ENCODE data around the gene CASP8AP2. TPM values are rescaled to one million over a fixed set of nuclear protein-coding genes. Genes with fewer than 3 reads are reported as not detected.
"Not testable (repeated sequence)": the region's sequence is repeated elsewhere in the genome, so short reads cannot be mapped to it uniquely, and the experiment has no call there.

The CASP8AP2 gene
- total and polyA plus RNA-seq, 2 donors (not counting 1 experiment from before 2014, with no cell fraction given), result 10.8 to 13.4 TPM

- not testable (repeated sequence) for DNase-seq (ENCODE audit: low read depth in 2 of 2); H3K4me3 ChIP-seq (replicated peaks in 1 of 4; ENCODE audit: control extremely low read depth in 1 of 4, insufficient read depth in 1 of 4, low read depth in 3 of 4, low read length in 4 of 4); H3K9ac ChIP-seq (ENCODE audit: insufficient read depth, low read length); H2AFZ ChIP-seq (ENCODE audit: low read length); H3K27me3 ChIP-seq (ENCODE audit: control insufficient read depth, insufficient read depth, low read length); H3K79me2 ChIP-seq (ENCODE audit: control insufficient read depth, insufficient read depth, low read length); H3K4me2 ChIP-seq (ENCODE audit: extremely low read depth, insufficient read depth, low read length); H3K4me1 ChIP-seq (ENCODE audit: control insufficient read depth, extremely low read depth, insufficient read depth, low read length); H3K36me3 ChIP-seq (ENCODE audit: control insufficient read depth, insufficient read depth, low read length); H3K27ac ChIP-seq (ENCODE audit: insufficient read depth, low read length); H3K9me3 ChIP-seq (ENCODE audit: control insufficient read depth, insufficient read depth, low read depth, low read length); H4K20me1 ChIP-seq (ENCODE audit: control insufficient read depth, extremely low read depth, insufficient read depth, low read length)
Observed at GRCh38 chr6:89892577-89892976, 62.9 kb downstream of the CASP8AP2 start.

- Histone ChIP-seq H3K4me1 (ENCODE audit: control insufficient read depth, extremely low read depth, insufficient read depth, low read length) (no peaks in the 10 kb centered on the region), H3K27ac (ENCODE audit: insufficient read depth, low read length) (no peak within 1 kb of the TSS), H3K36me3 (ENCODE audit: control insufficient read depth, insufficient read depth, low read length) (no peaks in the 10 kb centered on the region), H3K9ac (ENCODE audit: insufficient read depth, low read length) (no peak within 1 kb of the TSS), H2AFZ (ENCODE audit: low read length) (no peak within 1 kb of the TSS), H3K9me3 (ENCODE audit: control insufficient read depth, insufficient read depth, low read depth, low read length) (no peaks in the 10 kb centered on the region), H4K20me1 (ENCODE audit: control insufficient read depth, extremely low read depth, insufficient read depth, low read length) (no peaks in the 10 kb centered on the region), H3K4me2 (ENCODE audit: extremely low read depth, insufficient read depth, low read length) (no peak within 1 kb of the TSS), H3K4me3 (replicated peaks in 1 of 4; ENCODE audit: control extremely low read depth in 1 of 4, insufficient read depth in 1 of 4, low read depth in 3 of 4, low read length in 4 of 4) (no peak within 1 kb of the TSS), H3K79me2 (ENCODE audit: control insufficient read depth, insufficient read depth, low read length) (no peaks in the 10 kb centered on the region), H3K27me3 (ENCODE audit: control insufficient read depth, insufficient read depth, low read length) (no peaks in the 10 kb centered on the region)
- no peak for TF ChIP-seq CTCF (conservative IDR thresholded peaks at IDR 0.05 in 1 of 2, IDR thresholded peaks at IDR 0.05 in 1 of 2; ENCODE audit: low read depth in 1 of 2, low read length in 2 of 2)
- TF ChIP-seq EZH2 (IDR thresholded peaks at IDR 0.05; ENCODE audit: low read length, missing control alignments), result no peak
- no peak for DNase-seq (ENCODE audit: low read depth in 2 of 2)
Observed at GRCh38 chr6:89894169-89894568, 64.5 kb downstream of the CASP8AP2 start, which contains the start of gene GJA10. Gene GJA10 (plus strand): TSS chr6:89894469. CDS start chr6:89894469, 0 bp downstream.

- Histone ChIP-seq H3K36me3 (ENCODE audit: control insufficient read depth, insufficient read depth, low read length) (no peaks in the 10 kb centered on the region), H3K27me3 (ENCODE audit: control insufficient read depth, insufficient read depth, low read length) (no peaks in the 10 kb centered on the region), H3K79me2 (ENCODE audit: control insufficient read depth, insufficient read depth, low read length) (no peaks in the 10 kb centered on the region), H4K20me1 (ENCODE audit: control insufficient read depth, extremely low read depth, insufficient read depth, low read length) (no peaks in the 10 kb centered on the region), H3K4me2 (ENCODE audit: extremely low read depth, insufficient read depth, low read length) (no peak overlapping the region), H3K4me1 (ENCODE audit: control insufficient read depth, extremely low read depth, insufficient read depth, low read length) (no peaks in the 10 kb centered on the region), H2AFZ (ENCODE audit: low read length) (no peak overlapping the region), H3K9me3 (ENCODE audit: control insufficient read depth, insufficient read depth, low read depth, low read length) (no peaks in the 10 kb centered on the region), H3K9ac (ENCODE audit: insufficient read depth, low read length) (no peak overlapping the region), H3K27ac (ENCODE audit: insufficient read depth, low read length) (no peak overlapping the region), H3K4me3 (replicated peaks in 1 of 4; ENCODE audit: control extremely low read depth in 1 of 4, insufficient read depth in 1 of 4, low read depth in 3 of 4, low read length in 4 of 4) (no peak overlapping the region)
- TF ChIP-seq CTCF (conservative IDR thresholded peaks at IDR 0.05 in 1 of 2, IDR thresholded peaks at IDR 0.05 in 1 of 2; ENCODE audit: low read depth in 1 of 2, low read length in 2 of 2) (no peak), EZH2 (IDR thresholded peaks at IDR 0.05; ENCODE audit: low read length, missing control alignments) (no peak)
- DNase-seq (ENCODE audit: low read depth in 2 of 2), result peak; percentile 60 to 62
Observed at GRCh38 chr6:89895276-89895874, 65.7 kb downstream of the CASP8AP2 start.

- not testable (repeated sequence) for H4K20me1 ChIP-seq (ENCODE audit: control insufficient read depth, extremely low read depth, insufficient read depth, low read length); H3K4me1 ChIP-seq (ENCODE audit: control insufficient read depth, extremely low read depth, insufficient read depth, low read length); H3K9ac ChIP-seq (ENCODE audit: insufficient read depth, low read length); H2AFZ ChIP-seq (ENCODE audit: low read length); H3K27me3 ChIP-seq (ENCODE audit: control insufficient read depth, insufficient read depth, low read length); H3K27ac ChIP-seq (ENCODE audit: insufficient read depth, low read length); H3K9me3 ChIP-seq (ENCODE audit: control insufficient read depth, insufficient read depth, low read depth, low read length); DNase-seq (ENCODE audit: low read depth in 2 of 2); H3K4me2 ChIP-seq (ENCODE audit: extremely low read depth, insufficient read depth, low read length); H3K4me3 ChIP-seq (replicated peaks in 1 of 4; ENCODE audit: control extremely low read depth in 1 of 4, insufficient read depth in 1 of 4, low read depth in 3 of 4, low read length in 4 of 4); H3K36me3 ChIP-seq (ENCODE audit: control insufficient read depth, insufficient read depth, low read length); H3K79me2 ChIP-seq (ENCODE audit: control insufficient read depth, insufficient read depth, low read length)
Observed at GRCh38 chr6:89910001-89910901, 80.6 kb downstream of the CASP8AP2 start.
